ENCODE data around the gene TWIST1.
A peak's percentile ranks its signal among the peaks of the same experiment; 100 is the strongest.

Gene TWIST1

GRCh38 chr7:19119870-19120486, 2.5 kb upstream of the TWIST1 start:
- no peak for DNase-seq
- TF ChIP-seq CTCF (IDR thresholded peaks at IDR 0.05; ENCODE audit: low read depth, low read length), result no peak
- no peaks in the 10 kb centered on the region for H3K27me3 ChIP-seq
- no peak overlapping the region for H3K4me3 ChIP-seq (ENCODE audit: low read depth, low read length)
- H3K4me1 ChIP-seq, result no peaks in the 10 kb centered on the region
- peaks cover 9% of the 10 kb centered on the region for H3K36me3 ChIP-seq
- no peaks in the 10 kb centered on the region for H3K9me3 ChIP-seq

GRCh38 chr7:19119372-19119771, 1.9 kb upstream of the TWIST1 start:
- TF ChIP-seq CTCF (IDR thresholded peaks at IDR 0.05; ENCODE audit: low read depth, low read length), result no peak
- Histone ChIP-seq H3K4me3 (ENCODE audit: low read depth, low read length) (no peak overlapping the region), H3K9me3 (no peaks in the 10 kb centered on the region), H3K4me1 (no peaks in the 10 kb centered on the region), H3K27me3 (no peaks in the 10 kb centered on the region), H3K36me3 (peaks cover 15% of the 10 kb centered on the region)
- DNase-seq, result no peak

GRCh38 chr7:19118636-19119371, 1.4 kb upstream of the TWIST1 start:
- H3K4me1 ChIP-seq, result no peaks in the 10 kb centered on the region
- no peaks in the 10 kb centered on the region for H3K27me3 ChIP-seq
- no peaks in the 10 kb centered on the region for H3K9me3 ChIP-seq
- TF ChIP-seq CTCF (IDR thresholded peaks at IDR 0.05; ENCODE audit: low read depth, low read length), result no peak
- H3K4me3 ChIP-seq (ENCODE audit: low read depth, low read length), result no peak overlapping the region
- peaks cover 20% of the 10 kb centered on the region for H3K36me3 ChIP-seq
- DNase-seq, result no peak

GRCh38 chr7:19117870-19118608, 603 bp upstream of the TWIST1 start:
- Histone ChIP-seq H3K4me3 (ENCODE audit: low read depth, low read length) (peak overlapping the region; percentile 95), H3K27me3 (no peaks in the 10 kb centered on the region), H3K9me3 (no peaks in the 10 kb centered on the region), H3K4me1 (no peaks in the 10 kb centered on the region), H3K36me3 (peaks cover 28% of the 10 kb centered on the region)
- DNase-seq, result no peak
- peak; percentile 34 for TF ChIP-seq CTCF (IDR thresholded peaks at IDR 0.05; ENCODE audit: low read depth, low read length)

- TF ChIP-seq CTCF (IDR thresholded peaks at IDR 0.05; ENCODE audit: low read depth, low read length), result no peak
- no peaks in the 10 kb centered on the region for H3K9me3 ChIP-seq
- 0 out of 2 replicates have a peak, but pooled peaks cover 2% of the 10 kb centered on the region for H3K4me1 ChIP-seq
- peaks cover 34% of the 10 kb centered on the region for H3K36me3 ChIP-seq
- H3K27me3 ChIP-seq, result no peaks in the 10 kb centered on the region
- peak; percentile 48 for DNase-seq
- peak overlapping the region; percentile 95 for H3K4me3 ChIP-seq (ENCODE audit: low read depth, low read length)
Measured at GRCh38 chr7:19116121-19117090, 1.0 kb downstream of the TWIST1 start.
